Islet precursor cell (in vitro differentiated cells): Measurements from ENCODE around the gene FER.
"Not testable (repeated sequence)": the region's sequence is repeated elsewhere in the genome, so short reads cannot be mapped to it uniquely, and the experiment has no call there.

Source experiments
- DNase-seq: peaks from one replicate; pipeline ENCODE4 v3.0.0-alpha.2; 2018

FER gene

DNA sequence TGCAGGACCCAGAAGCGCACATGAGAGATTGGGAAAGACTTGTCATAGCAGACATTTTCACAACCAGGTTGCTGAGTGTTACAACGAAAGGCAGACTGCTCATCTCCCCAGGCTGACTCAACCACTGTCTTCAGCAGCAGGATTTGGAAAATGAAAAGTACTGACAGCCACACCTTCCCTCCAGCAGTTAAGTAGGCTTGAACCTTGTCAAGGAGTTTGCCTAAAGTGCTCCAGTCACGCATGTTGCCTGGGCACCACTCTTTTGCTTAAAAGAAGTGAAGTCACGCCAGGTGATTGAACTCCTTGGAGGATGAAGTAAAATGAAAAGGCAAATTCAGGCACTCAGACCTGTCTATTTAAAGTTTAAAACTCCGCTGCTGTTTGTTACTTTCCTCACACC lies 304.5 kb downstream of the FER start:
- not testable (repeated sequence) for DNase-seq

DNA sequence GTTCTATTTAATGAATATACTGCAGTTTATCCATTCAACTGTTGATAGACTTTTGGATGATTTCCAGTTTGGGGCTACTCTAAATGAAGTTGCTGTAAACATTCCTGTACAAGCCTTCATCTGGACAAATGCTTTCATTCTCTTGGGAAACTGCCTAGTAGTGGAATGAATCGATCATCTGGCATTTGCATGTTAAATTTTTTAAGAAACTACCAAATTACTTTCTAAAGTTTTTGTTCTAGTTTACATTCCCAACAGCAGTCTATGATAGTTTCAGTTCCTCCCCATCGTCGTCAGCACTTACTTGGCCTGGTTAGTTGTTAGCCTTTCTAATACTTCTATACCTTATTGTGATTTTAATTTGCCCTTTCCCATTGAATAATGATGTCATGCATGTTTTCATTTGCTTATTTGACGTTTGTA lies 306.3 kb downstream of the FER start:
- DNase-seq = no peak

DNA sequence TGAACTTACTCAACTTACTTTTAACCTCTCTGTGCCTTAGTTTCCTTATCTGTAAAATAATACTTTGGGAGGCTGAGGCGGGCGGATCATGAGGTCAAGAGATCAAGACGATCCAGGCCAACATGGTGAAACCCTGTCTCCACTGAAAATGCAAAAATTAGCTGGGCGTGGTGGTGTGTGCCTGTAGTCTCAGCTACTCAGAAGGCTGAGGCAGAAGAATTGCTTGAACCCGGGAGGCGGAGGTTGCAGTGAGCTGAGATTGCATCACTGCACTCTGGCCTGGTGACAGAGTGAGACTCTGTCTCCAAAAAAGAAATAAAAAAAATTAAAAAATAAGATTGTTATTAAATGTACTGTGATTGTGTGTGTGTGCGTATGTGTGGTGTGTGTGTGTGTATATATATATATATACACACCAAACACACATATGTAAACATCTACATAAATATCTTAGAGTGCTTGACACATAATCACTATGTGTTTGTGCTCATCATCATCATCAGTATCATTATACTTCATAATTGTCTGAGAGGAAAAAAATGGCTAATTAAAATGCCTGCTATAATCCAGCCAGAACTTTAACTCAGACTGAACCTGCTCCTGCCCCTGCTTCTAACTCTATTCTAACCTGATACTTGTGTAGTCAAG lies 312.8 kb downstream of the FER start:
- no peak for DNase-seq

DNA sequence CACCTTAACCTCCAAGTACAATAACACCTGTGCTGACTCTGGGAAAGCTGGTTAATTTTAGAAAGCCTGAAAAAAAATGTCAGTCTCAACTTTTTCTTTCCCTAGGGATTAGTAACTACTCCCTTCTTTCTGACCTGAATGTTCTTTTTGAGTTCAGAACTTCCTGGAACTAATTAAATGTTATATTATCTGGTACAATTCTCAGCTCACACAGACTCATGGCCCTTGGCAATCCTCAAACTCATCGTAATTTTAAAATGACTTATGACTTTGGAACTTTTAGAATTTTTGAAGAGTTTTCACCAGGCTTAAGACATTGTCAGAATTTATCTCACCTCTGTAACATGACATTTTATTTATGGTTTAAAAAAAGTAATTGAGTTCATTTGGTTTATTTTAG lies 315.0 kb downstream of the FER start:
- no peak for DNase-seq

GRCh38 chr5:109063223-109063622 lies 315.5 kb downstream of the FER start:
- DNase-seq = no peak

GRCh38 chr5:109076741-109077140 lies 329.0 kb downstream of the FER start:
- no peak for DNase-seq

GRCh38 chr5:109078448-109078847 lies 330.8 kb downstream of the FER start:
- DNase-seq = no peak

DNA sequence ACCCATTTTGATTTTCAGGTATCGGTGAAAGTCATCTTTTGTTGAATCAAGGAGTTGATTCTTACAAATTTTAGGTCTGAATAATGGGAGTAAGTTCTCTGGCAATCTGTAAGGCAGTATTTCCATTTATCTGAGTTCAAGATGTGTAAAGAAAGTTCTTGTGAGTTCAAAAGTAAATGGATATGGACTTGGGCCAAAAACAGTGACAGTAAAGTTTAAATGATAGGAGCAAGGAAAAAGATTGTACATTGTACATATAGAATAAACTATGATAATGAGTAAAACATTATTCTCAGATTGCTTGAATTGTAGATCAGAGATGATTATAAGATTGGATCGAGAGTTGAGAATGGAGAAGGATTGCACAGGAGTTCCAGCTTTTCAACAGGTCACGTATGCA lies 332.8 kb downstream of the FER start:
- DNase-seq = no peak

- no peak for DNase-seq
These were observed 333.2 kb downstream of the FER start for GRCh38 chr5:109080896-109081295.

GRCh38 chr5:109083937-109084336 lies 336.2 kb downstream of the FER start:
- DNase-seq = no peak

- DNase-seq = no peak
These were observed 341.5 kb downstream of the FER start for GRCh38 chr5:109089191-109089590.

DNA sequence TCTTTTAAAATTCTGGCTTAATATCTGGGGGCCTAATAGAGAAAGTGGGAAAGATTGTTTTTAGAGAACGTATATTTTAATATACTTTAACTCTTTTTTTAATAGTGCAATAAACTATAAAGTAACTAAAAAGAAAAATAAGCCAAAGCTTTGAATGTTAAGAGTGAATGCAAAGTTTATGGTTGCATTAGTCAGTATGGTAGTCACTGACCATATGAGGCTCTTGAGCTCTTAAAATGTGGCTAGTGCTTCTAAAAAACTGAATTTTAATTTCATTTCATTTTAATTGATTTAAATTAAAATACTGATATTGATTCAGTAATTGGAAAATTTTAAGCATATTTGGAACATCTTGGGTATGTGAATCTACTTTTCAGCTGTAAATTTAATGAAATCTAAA lies 351.4 kb downstream of the FER start:
- DNase-seq = no peak

GRCh38 chr5:109100971-109101370 lies 353.3 kb downstream of the FER start:
- DNase-seq = no peak

GRCh38 chr5:109102096-109102690 lies 354.5 kb downstream of the FER start:
- DNase-seq = no peak

- no peak for DNase-seq
These were observed 358.1 kb downstream of the FER start for GRCh38 chr5:109105631-109106267.

- no peak for DNase-seq
These were observed 364.0 kb downstream of the FER start for GRCh38 chr5:109111680-109112079.

GRCh38 chr5:109113608-109114007 lies 365.9 kb downstream of the FER start:
- DNase-seq = no peak

GRCh38 chr5:109121225-109121624 lies 373.5 kb downstream of the FER start:
- DNase-seq = no peak

DNA sequence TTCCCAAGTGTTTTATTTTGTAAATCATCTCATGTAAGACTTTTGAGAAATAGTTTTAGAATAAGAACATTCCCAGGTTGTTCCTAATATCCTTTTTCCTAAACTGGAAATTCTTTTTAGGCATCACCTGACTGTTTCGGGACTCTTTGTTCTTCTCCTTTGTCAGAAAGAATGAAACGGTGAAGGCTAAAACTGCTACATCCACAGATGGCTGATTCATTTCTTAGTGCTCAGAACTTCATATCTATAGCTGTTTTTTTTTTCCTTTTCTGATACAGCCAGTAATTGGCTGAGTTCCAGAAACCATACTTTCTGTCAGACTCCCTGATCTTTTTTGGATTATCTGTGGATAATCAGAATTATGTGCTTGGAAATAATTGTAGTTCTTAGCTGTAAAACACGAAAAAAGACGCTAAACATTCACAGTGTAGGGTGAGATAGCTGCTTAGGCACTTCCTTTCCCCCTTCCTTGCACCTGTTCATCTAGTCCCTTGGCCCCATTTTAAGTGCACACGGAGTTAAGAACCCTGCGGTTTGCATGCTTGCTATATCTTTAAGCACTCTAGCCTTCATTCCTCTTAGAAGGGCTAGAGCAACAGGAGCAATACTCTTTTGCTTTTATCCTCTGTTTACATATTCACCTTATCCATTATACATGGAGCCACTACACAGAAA lies 378.2 kb downstream of the FER start:
- no peak for DNase-seq

- no peak for DNase-seq
These were observed 378.8 kb downstream of the FER start for GRCh38 chr5:109126481-109126880.

DNA sequence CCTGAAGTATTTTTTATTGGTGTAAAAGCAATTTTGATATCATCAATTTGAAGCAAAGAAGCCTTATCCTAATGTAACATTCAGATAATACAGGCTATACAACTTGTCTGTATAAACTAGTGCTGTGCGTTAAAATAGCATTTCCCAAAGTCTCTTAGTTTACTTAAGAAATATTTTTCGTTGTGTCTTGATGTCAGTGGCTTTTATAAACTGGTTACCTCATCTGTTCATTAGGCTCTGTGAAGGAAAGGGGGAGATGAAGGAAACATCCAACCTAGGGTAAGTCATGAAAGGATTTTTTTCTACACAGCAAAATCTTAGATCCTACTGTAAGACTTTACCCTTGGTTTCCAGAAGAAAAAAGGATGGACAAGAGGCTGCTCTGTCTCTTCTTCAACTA lies 389.2 kb downstream of the FER start:
- DNase-seq = no peak

DNA sequence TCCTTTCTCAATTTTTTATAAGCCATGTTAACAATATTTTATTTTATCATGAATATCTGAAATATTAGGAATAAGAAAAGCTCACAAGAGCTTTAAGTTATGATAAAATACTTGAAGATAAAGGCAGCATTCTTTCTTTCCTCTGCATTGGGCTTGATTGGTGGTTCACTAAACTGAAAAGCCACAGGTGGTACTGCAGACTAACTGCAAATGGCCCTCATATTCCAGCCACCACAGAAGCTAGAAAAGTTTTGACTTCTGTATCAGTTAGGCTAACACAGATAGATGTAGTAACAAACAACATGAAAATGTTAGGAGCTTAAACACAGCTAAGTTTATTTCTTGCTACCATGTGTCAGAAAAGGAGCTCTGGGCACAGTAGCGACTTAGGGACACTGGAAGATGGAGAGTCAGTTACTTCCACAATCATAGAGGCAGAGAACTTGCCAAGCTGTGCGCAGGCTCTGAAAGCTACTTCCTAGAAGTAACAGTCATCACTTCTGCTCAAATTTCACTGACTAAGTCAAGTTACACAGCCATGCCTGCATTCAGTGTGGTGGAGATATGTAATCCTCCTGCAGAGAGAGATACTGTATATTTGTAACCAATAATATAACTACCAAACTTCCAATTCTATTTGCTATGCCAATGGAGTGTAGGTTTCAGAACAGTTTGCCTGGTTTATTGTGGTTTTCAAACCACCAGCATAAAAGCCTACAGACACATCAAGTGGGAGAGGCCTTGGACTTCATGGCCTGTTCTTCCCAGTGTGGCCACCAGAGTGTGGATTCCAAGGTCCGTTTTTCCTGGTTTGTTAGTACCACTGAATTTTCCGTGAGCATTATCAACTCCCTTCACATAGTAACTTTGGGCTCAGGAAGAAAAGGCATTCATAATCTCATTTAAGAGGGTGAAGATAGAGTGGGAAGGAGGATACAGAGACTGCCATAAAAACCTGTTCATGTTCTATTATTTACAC lies 393.8 kb downstream of the FER start:
- no peak for DNase-seq

- no peak for DNase-seq
These were observed 395.3 kb downstream of the FER start for GRCh38 chr5:109143031-109143430.
